Spleen (tissue), 11 donors: ENCODE measurements around the gene ESYT1. TPM values are rescaled to one million over a fixed set of nuclear protein-coding genes. Genes with fewer than 3 reads are reported as not detected.

Experiments
- DNase-seq: peaks from one replicate; pipeline ENCODE4 v3.0.0-alpha.2; 2020
- H3K27ac ChIP-seq, 8 donors: fragments of 200-600 bp; sonication (generic) in 7 of 8; 1 replicate in 4 of 8; 2 replicates in 4 of 8; pipeline versions ENCODE4 v1.5.0 to v1.8.0; 2016 to 2021; ENCODE audit warnings: inconsistent platforms in 4 of 8, mild to moderate bottlenecking in 4 of 8, moderate library complexity in 1 of 8
- H3K27me3 ChIP-seq, 7 donors: fragments of 200-600 bp; sonication (generic) in 6 of 7; replicated peaks in 1 of 7; 1 replicate in 4 of 7; 2 replicates in 3 of 7; pipeline versions ENCODE4 v1.5.0 to v1.8.0; 2016 to 2021; ENCODE audit warnings: inconsistent platforms in 3 of 7, mild to moderate bottlenecking in 1 of 7
- H3K36me3 ChIP-seq, 6 donors: fragments of 200-600 bp; sonication (generic) in 5 of 6; 1 replicate in 4 of 6; 2 replicates in 2 of 6; pipeline versions ENCODE4 v1.5.0 to v1.8.0; 2016 to 2021; ENCODE audit warnings: inconsistent platforms in 2 of 6
- H3K4me1 ChIP-seq, 6 donors: fragments of 200-600 bp; sonication (generic) in 5 of 6; 1 replicate in 3 of 6; 2 replicates in 3 of 6; pipeline versions ENCODE4 v1.5.0 to v1.8.0; 2016 to 2021; ENCODE audit warnings: inconsistent platforms in 3 of 6
- H3K4me3 ChIP-seq, 8 donors: fragments of 200-600 bp; sonication (generic) in 7 of 8; 1 replicate in 4 of 8; 2 replicates in 4 of 8; pipeline versions ENCODE4 v1.5.0 to v1.8.0; 2016 to 2021; ENCODE audit warnings: inconsistent platforms in 4 of 8, mild to moderate bottlenecking in 4 of 8, moderate library complexity in 2 of 8
- H3K9me3 ChIP-seq, 8 donors: fragments of 200-600 bp; sonication (generic) in 7 of 8; 1 replicate in 4 of 8; 2 replicates in 4 of 8; pipeline versions ENCODE4 v1.5.0 to v1.8.0; 2016 to 2021; ENCODE audit warnings: inconsistent platforms in 4 of 8
- POLR2A ChIP-seq, 3 donors: fragments of 450-650 bp; IDR thresholded peaks; one replicate each; pipeline ENCODE4 v1.5.1; 2017; ENCODE audit warnings: antibody characterized with exemption in 3 of 3, mild to moderate bottlenecking in 1 of 3
- POLR2AphosphoS5 ChIP-seq, 3 donors: sonication (generic); formaldehyde crosslinking; IDR thresholded peaks; one replicate each; pipeline ENCODE4 v1.5.1; 2017; ENCODE audit warnings: antibody characterized with exemption in 3 of 3
- WGBS, 5 donors: extraction: QIAGEN DNeasy Blood & Tissue Kit in 3 of 5; methylation state at CpG; one replicate each; pipeline versions ENCODE4 v1.1.5 to v1.1.7; 2013 to 2018; 5-methylcytosine and 5-hydroxymethylcytosine counted together
- intact Hi-C: fragments of 100-400 bp; cut with DNase I; formaldehyde crosslinking; loops from one replicate; pipeline ENCODE4 v1.15.0; 2023; ENCODE audit warnings: low total_unique reads
- polyA plus RNA-seq, 3 donors: library from polyadenylated mRNA; stranded (reverse); fragments of 200-250 nt; gene quantifications; one replicate each; pipeline ENCODE4 v1.2.1, GENCODE V29; 2013
- total RNA-seq, 7 donors: library from RNA; depleted of rRNA in 3 of 7; stranded (reverse); fragments of >200 nt in 3 of 7; fragmentation: NEBNext Ultra II Directional in 4 of 7; extraction: Animal tissue kit (Norgen Biotek cat#: 25700) in 4 of 7; gene quantifications; one replicate each; pipeline versions ENCODE4 v1.1.0 to v1.2.1, GENCODE V29; 2016 to 2021
- TF ChIP-seq, protein P1 (sequence below), 11 experiments: fragments of 200-600 bp in 7 of 11; fragments of 450-650 bp in 4 of 11; sonication (generic) in 4 of 11; IDR thresholded peaks in 8 of 11; conservative IDR thresholded peaks in 3 of 11; 1 replicate in 7 of 11; 2 replicates in 4 of 11; pipeline versions ENCODE4 v1.4.0 to v1.8.0; 2016 to 2021; ENCODE audit warnings: antibody characterized with exemption in 11 of 11, inconsistent platforms in 4 of 11, mild to moderate bottlenecking in 1 of 11
- donor health status: healthy with polysubstance abuse.
- donor health status: DM: no; HTN: no; CAD: no; lungs with moderate emphysema.
- donor health status: DM: no; HTN: no; CAD: no.
- donor health status: Bipolar disorder and iron deficiency.
- donor health status: healthy.
- donor health status: DM: no; HTN: no; CAD: no.
- donor health status: DM: yes; HTN: yes; CAD: no.

The ESYT1 gene
- total and polyA plus RNA-seq, 10 donors = 20.2 to 112 (median 103) TPM

- H3K27ac ChIP-seq = peak overlapping the region; percentile 87 to 99 (median 95)
- peak; percentile 88 for DNase-seq
- peak in 2 of 3 donors; percentile 58 to 68 for TF ChIP-seq POLR2AphosphoS5 (IDR thresholded peaks at IDR 0.05)
- TF ChIP-seq POLR2A (IDR thresholded peaks at IDR 0.05) = peak in 1 of 3 donors; percentile 58
- TF ChIP-seq, protein P1, sequence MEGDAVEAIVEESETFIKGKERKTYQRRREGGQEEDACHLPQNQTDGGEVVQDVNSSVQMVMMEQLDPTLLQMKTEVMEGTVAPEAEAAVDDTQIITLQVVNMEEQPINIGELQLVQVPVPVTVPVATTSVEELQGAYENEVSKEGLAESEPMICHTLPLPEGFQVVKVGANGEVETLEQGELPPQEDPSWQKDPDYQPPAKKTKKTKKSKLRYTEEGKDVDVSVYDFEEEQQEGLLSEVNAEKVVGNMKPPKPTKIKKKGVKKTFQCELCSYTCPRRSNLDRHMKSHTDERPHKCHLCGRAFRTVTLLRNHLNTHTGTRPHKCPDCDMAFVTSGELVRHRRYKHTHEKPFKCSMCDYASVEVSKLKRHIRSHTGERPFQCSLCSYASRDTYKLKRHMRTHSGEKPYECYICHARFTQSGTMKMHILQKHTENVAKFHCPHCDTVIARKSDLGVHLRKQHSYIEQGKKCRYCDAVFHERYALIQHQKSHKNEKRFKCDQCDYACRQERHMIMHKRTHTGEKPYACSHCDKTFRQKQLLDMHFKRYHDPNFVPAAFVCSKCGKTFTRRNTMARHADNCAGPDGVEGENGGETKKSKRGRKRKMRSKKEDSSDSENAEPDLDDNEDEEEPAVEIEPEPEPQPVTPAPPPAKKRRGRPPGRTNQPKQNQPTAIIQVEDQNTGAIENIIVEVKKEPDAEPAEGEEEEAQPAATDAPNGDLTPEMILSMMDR (IDR thresholded peaks at IDR 0.05 in 8 of 11, conservative IDR thresholded peaks at IDR 0.05 in 3 of 11) = peak; percentile 57 to 81 (median 73)
These were observed 29.3 kb downstream of the ESYT1 start for GRCh38 chr12:56157201-56158028.

DNA sequence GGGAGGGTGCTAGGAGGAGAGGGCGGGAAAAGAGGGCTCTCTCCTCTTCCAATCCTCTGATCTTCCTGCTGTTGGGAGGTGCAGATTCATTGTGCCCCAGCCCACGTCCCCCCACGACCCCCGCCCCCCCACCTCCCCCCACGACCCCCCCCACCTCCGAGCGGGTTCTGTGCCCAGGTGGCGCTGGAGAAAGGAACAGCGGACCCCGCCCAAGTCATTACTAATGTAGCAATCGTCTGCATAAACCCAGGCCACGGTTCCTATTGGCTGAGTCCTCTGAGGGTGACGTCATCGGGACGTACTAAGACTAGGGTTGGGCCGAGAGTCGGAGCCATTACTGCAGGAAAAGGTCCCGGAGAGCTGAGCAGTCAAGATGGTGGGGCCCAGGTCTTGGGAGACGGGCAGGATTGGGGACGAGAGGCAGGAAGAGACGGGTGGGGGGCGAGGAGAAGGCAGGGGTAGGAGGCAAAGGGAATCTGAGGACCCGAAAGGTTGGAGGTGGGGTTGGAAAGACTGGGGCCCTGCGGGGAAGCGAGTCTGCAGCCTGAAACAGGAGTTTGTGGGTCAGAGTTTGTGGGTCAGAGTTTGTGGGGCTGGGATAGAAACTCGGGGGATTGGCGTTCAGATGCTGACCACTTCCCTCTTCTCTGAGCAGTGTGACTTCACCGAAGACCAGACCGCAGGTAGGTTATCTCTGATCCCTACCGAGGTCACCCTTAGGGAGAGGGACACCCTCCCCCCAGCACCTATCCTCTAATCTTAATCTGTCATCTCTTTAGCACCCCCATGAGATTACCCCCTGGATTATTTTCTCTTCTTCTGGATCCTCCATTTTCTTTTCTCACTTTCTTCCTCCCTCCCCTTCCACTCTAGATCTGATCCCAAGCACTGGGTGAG lies 30.2 kb downstream of the ESYT1 start, which contains the start of gene MYL6:
MYL6 (plus strand) TSS at position 331 of the 897 bp plus-strand sequence; CDS start at position 374, 43 bp downstream.
- intact Hi-C loops = no loop called here
- Histone ChIP-seq H3K27me3 (no peaks in the 10 kb centered on the region), H3K4me1 (peaks cover 22 to 75% (median 58%) of the 10 kb centered on the region in 6 donors), H3K36me3 (peaks cover 0 to 40% (median 38%) of the 10 kb centered on the region in 6 donors), H3K9me3 (no peaks in the 10 kb centered on the region), H3K27ac (peak within 1 kb of the TSS; percentile 87 to 99 (median 95)), H3K4me3 (peak within 1 kb of the TSS; percentile 66 to 88 (median 71))
- peak; percentile 97 for DNase-seq
- WGBS, 5 donors = 0 to 1% (median 1%) methylated on average over 25 to 30 of the region's 30 CpGs
- TF ChIP-seq, protein P1 (IDR thresholded peaks at IDR 0.05 in 8 of 11, conservative IDR thresholded peaks at IDR 0.05 in 3 of 11) = peak in 1 of 11 experiments; percentile 7
- peak; percentile 90 to 100 (median 98) for TF ChIP-seq POLR2AphosphoS5 (IDR thresholded peaks at IDR 0.05)
- peak; percentile 90 to 98 (median 97) for TF ChIP-seq POLR2A (IDR thresholded peaks at IDR 0.05)

More at GRCh38 chr12:56157201-56158028, 29.3 kb downstream of the ESYT1 start:
- H3K4me3 ChIP-seq = peak overlapping the region; percentile 66 to 88 (median 71)
- H3K9me3 ChIP-seq = no peaks in the 10 kb centered on the region
- WGBS, 5 donors = 5 to 8% (median 6%) methylated on average over 43 to 45 of the region's 45 CpGs
- H3K36me3 ChIP-seq = peaks cover 0 to 31% (median 29%) of the 10 kb centered on the region in 6 donors
- intact Hi-C loops = no loop called here
- H3K27me3 ChIP-seq = no peaks in the 10 kb centered on the region
- peaks cover 22 to 75% (median 62%) of the 10 kb centered on the region in 6 donors for H3K4me1 ChIP-seq

- TF ChIP-seq POLR2A (IDR thresholded peaks at IDR 0.05) (peak in 1 of 3 donors; percentile 49), POLR2AphosphoS5 (IDR thresholded peaks at IDR 0.05) (peak in 2 of 3 donors; percentile 67 to 79)
- TF ChIP-seq, protein P1 (IDR thresholded peaks at IDR 0.05 in 8 of 11, conservative IDR thresholded peaks at IDR 0.05 in 3 of 11) = no peak
- Histone ChIP-seq H3K4me1 (peaks cover 22 to 71% (median 53%) of the 10 kb centered on the region in 6 donors), H3K36me3 (peaks cover 0 to 47% (median 45%) of the 10 kb centered on the region in 6 donors), H3K27ac (peak overlapping the region; percentile 87 to 99 (median 95)), H3K27me3 (no peaks in the 10 kb centered on the region), H3K9me3 (no peaks in the 10 kb centered on the region), H3K4me3 (peak overlapping the region; percentile 66 to 88 (median 71))
- 0 to 3% (median 1%) methylated on average over 6 of the region's 6 CpGs for WGBS, 5 donors
- peak; percentile 86 for DNase-seq
- intact Hi-C loops = no loop called here
These were observed 30.9 kb downstream of the ESYT1 start for GRCh38 chr12:56158926-56159461.
